Stomach (tissue), 4 donors: ENCODE measurements around the gene MESP2.
A peak's percentile ranks its signal among the peaks of the same experiment; 100 is the strongest.

ENCODE experiments used
- EP300 ChIP-seq: sonication (generic); formaldehyde crosslinking; IDR thresholded peaks from one replicate; pipeline ENCODE4 v1.6.1; 2017; ENCODE audit warnings: antibody characterized with exemption
- POLR2A ChIP-seq, 4 donors: fragments of 450-650 bp; IDR thresholded peaks; one replicate each; pipeline ENCODE4 v1.6.1; 2016; ENCODE audit warnings: antibody characterized with exemption in 4 of 4, control low read depth in 2 of 4, mild to moderate bottlenecking in 1 of 4, moderate library complexity in 1 of 4
- POLR2AphosphoS5 ChIP-seq, 3 donors: sonication (generic); formaldehyde crosslinking; IDR thresholded peaks; one replicate each; pipeline ENCODE4 v1.6.1; 2016; ENCODE audit warnings: antibody characterized with exemption in 3 of 3
- TF ChIP-seq, protein P1 (sequence below), 7 experiments: fragments of 450-650 bp in 4 of 7; fragments of 200-600 bp in 3 of 7; sonication (generic) in 3 of 7; IDR thresholded peaks; one replicate each; pipeline ENCODE4 v1.5.1; 2016 to 2019; ENCODE audit warnings: antibody characterized with exemption in 7 of 7, control low read depth in 2 of 7, mild to moderate bottlenecking in 1 of 7

DNA sequence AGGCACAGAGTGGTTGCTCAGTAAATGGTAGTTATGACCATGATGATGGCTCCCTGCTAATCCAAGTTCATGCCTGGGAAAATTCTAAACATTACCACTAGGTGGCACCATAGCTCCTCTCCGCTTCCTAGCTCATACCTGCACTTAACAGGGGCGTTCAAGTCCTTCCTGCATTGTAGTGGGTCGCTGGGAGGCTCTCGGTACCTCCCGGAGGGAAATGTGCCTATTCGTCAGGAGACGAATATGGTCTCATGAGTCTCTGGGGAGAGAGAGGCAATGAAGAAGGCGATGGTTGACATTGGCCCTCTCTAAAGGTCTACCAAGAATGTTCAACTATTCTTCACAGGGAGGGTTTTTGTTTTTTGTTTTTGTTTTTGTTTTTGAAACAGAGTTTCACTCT is 36.0 kb upstream of the MESP2 start:
- TF ChIP-seq POLR2AphosphoS5 (IDR thresholded peaks at IDR 0.05) (peak in 1 of 3 donors; percentile 20), POLR2A (IDR thresholded peaks at IDR 0.05) (no peak), EP300 (no peak)
- TF ChIP-seq, protein P1, sequence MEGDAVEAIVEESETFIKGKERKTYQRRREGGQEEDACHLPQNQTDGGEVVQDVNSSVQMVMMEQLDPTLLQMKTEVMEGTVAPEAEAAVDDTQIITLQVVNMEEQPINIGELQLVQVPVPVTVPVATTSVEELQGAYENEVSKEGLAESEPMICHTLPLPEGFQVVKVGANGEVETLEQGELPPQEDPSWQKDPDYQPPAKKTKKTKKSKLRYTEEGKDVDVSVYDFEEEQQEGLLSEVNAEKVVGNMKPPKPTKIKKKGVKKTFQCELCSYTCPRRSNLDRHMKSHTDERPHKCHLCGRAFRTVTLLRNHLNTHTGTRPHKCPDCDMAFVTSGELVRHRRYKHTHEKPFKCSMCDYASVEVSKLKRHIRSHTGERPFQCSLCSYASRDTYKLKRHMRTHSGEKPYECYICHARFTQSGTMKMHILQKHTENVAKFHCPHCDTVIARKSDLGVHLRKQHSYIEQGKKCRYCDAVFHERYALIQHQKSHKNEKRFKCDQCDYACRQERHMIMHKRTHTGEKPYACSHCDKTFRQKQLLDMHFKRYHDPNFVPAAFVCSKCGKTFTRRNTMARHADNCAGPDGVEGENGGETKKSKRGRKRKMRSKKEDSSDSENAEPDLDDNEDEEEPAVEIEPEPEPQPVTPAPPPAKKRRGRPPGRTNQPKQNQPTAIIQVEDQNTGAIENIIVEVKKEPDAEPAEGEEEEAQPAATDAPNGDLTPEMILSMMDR (IDR thresholded peaks at IDR 0.05), result peak in 6 of 7 experiments; percentile 76 to 97 (median 94)
